A549 treated with Hydrocortisone at 1 μM for 4 hours (cell line): Measurements from ENCODE around the gene ZNF780A. TPM values are rescaled to one million over a fixed set of nuclear protein-coding genes. Genes with fewer than 3 reads are reported as not detected.

ENCODE experiments used
- total RNA-seq: library from RNA; stranded (reverse); fragments of 200-300 nt; extraction: Qiagen RNA extraction; gene quantifications from 5 replicates; pipeline ENCODE4 v1.2.3, GENCODE V29; 2022

ZNF780A gene
- 25.9 to 29.1 TPM (median 27.7 TPM) in 5 replicates for total RNA-seq

GRCh38 chr19:40090241-40091204 lies at the start of gene ZNF780A:
TSS of gene ZNF780A (minus strand) at chr19:40090943. CDS start at chr19:40084753, 6,190 bp downstream.

GRCh38 chr19:40055832-40056504 lies 34.8 kb downstream of the ZNF780A start, which contains the start of gene ZNF780B:
TSS of gene ZNF780B (minus strand) at chr19:40056231. CDS start at chr19:40050332, 5,899 bp downstream.

Other genes starting within 250 kb of the ZNF780A start
- gene FBL, start 244.6 kb downstream of the ZNF780A start, total RNA-seq = 583 to 713 TPM (median 684 TPM) in 5 replicates
- gene FCGBP, start 156.3 kb downstream of the ZNF780A start, total RNA-seq = 0.63 to 0.97 TPM (median 0.70 TPM) in 5 replicates
- gene PSMC4, start 119.8 kb downstream of the ZNF780A start, total RNA-seq = 257 to 292 TPM (median 275 TPM) in 5 replicates
- 1.3 to 2.7 TPM (median 2.2 TPM) in 5 replicates for gene ZNF546, start 93.9 kb downstream of the ZNF780A start, total RNA-seq
- gene ZNF780B, start 34.7 kb downstream of the ZNF780A start, total RNA-seq = 5.4 to 6.8 TPM (median 6.4 TPM) in 5 replicates
- gene MAP3K10, start 100.5 kb upstream of the ZNF780A start, total RNA-seq = 14.0 to 16.4 TPM (median 14.8 TPM) in 5 replicates
- 0.16 to 0.79 TPM (median 0.45 TPM) in 5 replicates for gene TTC9B, start 127.4 kb upstream of the ZNF780A start, total RNA-seq
- 0.16 to 0.32 TPM (median 0.29 TPM) in 4 of 5 replicates, not detected in the other for gene CCNP, start 135.7 kb upstream of the ZNF780A start, total RNA-seq
- 146 to 181 TPM (median 173 TPM) in 5 replicates for gene AKT2, start 194.4 kb upstream of the ZNF780A start, total RNA-seq